HCT116 (cell line): Measurements from ENCODE around the gene ADCY6. TPM values are rescaled to one million over a fixed set of nuclear protein-coding genes. Genes with fewer than 3 reads are reported as not detected.

Experiments
- ATAC-seq: fragments of 200-7000 bp; cut with Tn5 transposase; 2 replicates; pipeline ENCODE4 v1.9.1; 2020; ENCODE audit warnings: mild to moderate bottlenecking, moderate library complexity
- BruUV-seq: library from RNA; stranded (reverse); fragments of 400-500 nt; replicated peaks from 2 replicates; lab custom pipeline; 2021; lab: Mats Ljungman, UMichigan
- CTCF ChIA-PET: fragments of 300-600 bp; sonication (Branson Sonifier 250); formaldehyde crosslinking; loops from one replicate; lab custom pipeline; 2021; ENCODE audit warnings: antibody characterized with exemption; lab: Charles Lee
- POLR2A ChIA-PET: fragments of 300-600, 350-600 bp; sonication (Branson Sonifier 250); formaldehyde crosslinking; loops from one replicate; lab custom pipeline; 2021; ENCODE audit warnings: antibody characterized with exemption; lab: Charles Lee
- RAD21 ChIA-PET, 2 experiments: fragments of 300-600 bp; sonication (Branson Sonifier 250); formaldehyde crosslinking; loops; one replicate each; lab custom pipeline; 2023; ENCODE audit warnings: low total read pairs in 2 of 2; ENCODE audit not compliant: uncharacterized antibody in 2 of 2, unreplicated experiment in 2 of 2, low non-redundant PET in 1 of 2; lab: Charles Lee
- DNase-seq: peaks from one replicate; pipeline ENCODE4 v3.0.0-alpha.2; 2010; ENCODE audit warnings: low read depth, low spot score
- H2AFZ ChIP-seq: fragments of 200-600 bp; shearing (Covaris generic), sonication (generic); 2 replicates; pipeline ENCODE4 v1.6.1; 2017; ENCODE audit warnings: low read depth, mixed run types, mixed read lengths, antibody characterized with exemption, low read length; ENCODE audit not compliant: poor library complexity, severe bottlenecking
- H3K27ac ChIP-seq: 2 replicates; pipeline ENCODE4 v1.5.1; 2012; ENCODE audit warnings: low read depth, low read length
- H3K27me3 ChIP-seq: fragments of 200-600 bp; sonication (generic); 2 replicates; pipeline ENCODE4 v1.6.1; 2016; ENCODE audit warnings: mixed run types, low read length, mixed read lengths; ENCODE audit not compliant: insufficient read depth
- H3K36me3 ChIP-seq, 2 experiments: fragments of 200-500 bp in 1 of 2; fragments of 200-600 bp in 1 of 2; sonication (Bioruptor generic) in 1 of 2; sonication (generic) in 1 of 2; 2 replicates each; pipeline versions ENCODE4 v1.5.1 to v1.6.1; 2014 to 2016; ENCODE audit warnings: low read length in 2 of 2, inconsistent platforms in 1 of 2, mixed read lengths in 1 of 2, mixed run types in 1 of 2; ENCODE audit not compliant: insufficient read depth in 2 of 2, control insufficient read depth in 1 of 2
- H3K4me1 ChIP-seq, 2 experiments: fragments of 200-600 bp in 1 of 2; sonication (generic) in 1 of 2; 2 replicates each; pipeline versions ENCODE4 v1.5.1 to v1.6.1; 2012 to 2017; ENCODE audit warnings: low read length in 2 of 2, inconsistent platforms in 1 of 2, mild to moderate bottlenecking in 1 of 2, mixed read lengths in 1 of 2, mixed run types in 1 of 2, moderate library complexity in 1 of 2; ENCODE audit not compliant: insufficient read depth in 2 of 2, control insufficient read depth in 1 of 2
- H3K4me2 ChIP-seq: fragments of 200-600 bp; sonication (generic); 2 replicates; pipeline ENCODE4 v1.6.1; 2017; ENCODE audit warnings: mixed run types, low read length, mixed read lengths
- H3K4me3 ChIP-seq, 2 experiments: fragments of 200-600 bp in 1 of 2; sonication (generic) in 1 of 2; replicated peaks in 1 of 2; 2 replicates each; pipeline ENCODE4 v1.5.1; 2011 to 2016; ENCODE audit warnings: low read length in 2 of 2, control low read depth in 1 of 2, low read depth in 1 of 2, mild to moderate bottlenecking in 1 of 2, mixed read lengths in 1 of 2, mixed run types in 1 of 2
- H3K79me2 ChIP-seq: fragments of 200-600 bp; sonication (generic); 2 replicates; pipeline ENCODE4 v1.6.1; 2017; ENCODE audit warnings: mild to moderate bottlenecking, mixed run types, low read length, moderate library complexity, mixed read lengths; ENCODE audit not compliant: insufficient read depth
- H3K9ac ChIP-seq: fragments of 200-600 bp; sonication (generic); 2 replicates; pipeline ENCODE4 v1.6.1; 2016; ENCODE audit warnings: low read length, mixed read lengths
- H3K9me2 ChIP-seq: fragments of 200-600 bp; sonication (generic), shearing (Covaris generic); 2 replicates; pipeline ENCODE4 v1.6.1; 2017; ENCODE audit warnings: mixed run types, mild to moderate bottlenecking, moderate library complexity; ENCODE audit not compliant: insufficient read depth
- H3K9me3 ChIP-seq, 2 experiments: fragments of 200-500 bp in 1 of 2; fragments of 200-600 bp in 1 of 2; sonication (Bioruptor generic) in 1 of 2; sonication (generic) in 1 of 2; 2 replicates each; pipeline ENCODE4 v1.6.1; 2014 to 2017; ENCODE audit warnings: low read length in 2 of 2, mixed read lengths in 2 of 2, inconsistent platforms in 1 of 2, low read depth in 1 of 2, mild to moderate bottlenecking in 1 of 2, mixed run types in 1 of 2, moderate library complexity in 1 of 2; ENCODE audit not compliant: control insufficient read depth in 1 of 2, insufficient read depth in 1 of 2
- H4K20me1 ChIP-seq: fragments of 200-600 bp; sonication (generic), shearing (Covaris generic); 2 replicates; pipeline ENCODE4 v1.6.1; 2017; ENCODE audit warnings: mixed run types, mild to moderate bottlenecking, moderate library complexity; ENCODE audit not compliant: insufficient read depth
- ATF3 ChIP-seq: IDR thresholded peaks from 2 replicates; pipeline ENCODE4 v1.6.1; 2012
- ELF1 ChIP-seq: IDR thresholded peaks from 2 replicates; pipeline ENCODE4 v1.6.1; 2012; ENCODE audit warnings: low read depth, borderline replicate concordance
- EZH2 ChIP-seq: fragments of 200-600 bp; sonication (generic); IDR thresholded peaks from 2 replicates; pipeline ENCODE4 v1.6.1; 2017; ENCODE audit warnings: antibody characterized with exemption, mixed run types
- EZH2phosphoT487 ChIP-seq: fragments of 200-600 bp; IDR thresholded peaks from 2 replicates; pipeline ENCODE4 v1.6.1; 2018; ENCODE audit warnings: antibody characterized with exemption, borderline replicate concordance
- FOSL1 ChIP-seq: IDR thresholded peaks from 2 replicates; pipeline ENCODE4 v1.6.1; 2012; ENCODE audit warnings: low read depth
- POLR2A ChIP-seq: IDR thresholded peaks from 2 replicates; pipeline ENCODE4 v1.7.0; 2011; ENCODE audit warnings: borderline replicate concordance; ENCODE audit not compliant: insufficient read depth, insufficient read length; ENCODE audit errors: extremely low read depth
- RAD21 ChIP-seq: IDR thresholded peaks from 2 replicates; pipeline ENCODE4 v1.6.1; 2012; ENCODE audit warnings: low read depth, mild to moderate bottlenecking
- SP1 ChIP-seq: IDR thresholded peaks from 2 replicates; pipeline ENCODE4 v1.6.1; 2012; ENCODE audit warnings: low read depth
- SRF ChIP-seq: IDR thresholded peaks from 2 replicates; pipeline ENCODE4 v1.6.1; 2012; ENCODE audit warnings: low read depth
- TCF7L2 ChIP-seq: IDR thresholded peaks from 2 replicates; pipeline ENCODE4 v1.7.0; 2011; ENCODE audit warnings: borderline replicate concordance, inconsistent platforms; ENCODE audit not compliant: insufficient read depth, insufficient read length; ENCODE audit errors: extremely low read depth
- YY1 ChIP-seq: IDR thresholded peaks from 2 replicates; pipeline ENCODE4 v1.6.1; 2011; ENCODE audit warnings: low read length, low read depth, moderate library complexity, mild to moderate bottlenecking; ENCODE audit not compliant: insufficient replicate concordance; ENCODE audit errors: extremely low read depth
- ZBTB33 ChIP-seq: IDR thresholded peaks from 2 replicates; pipeline ENCODE4 v1.6.1; 2011; ENCODE audit warnings: mild to moderate bottlenecking, low read length, moderate library complexity; ENCODE audit not compliant: insufficient replicate concordance; ENCODE audit errors: extremely low read depth
- ZFX ChIP-seq: fragments of 450-650 bp; IDR thresholded peaks from 2 replicates; pipeline ENCODE4 v1.6.1; 2017
- ZNF274 ChIP-seq: fragments of 200-500 bp; sonication (Bioruptor generic); IDR thresholded peaks from 2 replicates; pipeline ENCODE4 v1.6.1; 2014; ENCODE audit warnings: mild to moderate bottlenecking, low read depth, low read length, inconsistent platforms
- intact Hi-C: fragments of 100-400 bp; cut with micrococcal nuclease; formaldehyde crosslinking; loops from 2 replicates; pipeline ENCODE4 v1.10.0; 2022
- total RNA-seq: library from RNA; stranded (reverse); gene quantifications from one replicate; pipeline ENCODE4 v1.2.1, GENCODE V29; 2021; ENCODE audit not compliant: unreplicated experiment
- TF ChIP-seq, protein P1 (sequence below), 3 experiments: fragments of 200-600 bp in 1 of 3; sonication (generic) in 1 of 3; IDR thresholded peaks in 2 of 3; conservative IDR thresholded peaks in 1 of 3; 2 replicates each; pipeline ENCODE4 v1.5.1; 2012 to 2017; ENCODE audit warnings: low read depth in 2 of 3, low read length in 2 of 3, antibody characterized with exemption in 1 of 3, borderline replicate concordance in 1 of 3, control low read depth in 1 of 3, mild to moderate bottlenecking in 1 of 3, mixed read lengths in 1 of 3, mixed run types in 1 of 3, moderate library complexity in 1 of 3; ENCODE audit not compliant: insufficient read depth in 1 of 3

The ADCY6 gene
- total RNA-seq, 1 experiment from 2014 or later = 24.9 TPM

GRCh38 chr12:48831257-48831656 is 42.4 kb upstream of the ADCY6 start:
- no peak overlapping the region for H2AFZ ChIP-seq
- no peaks in the 10 kb centered on the region for H4K20me1 ChIP-seq
- no TSS peak for BruUV-seq
- H3K79me2 ChIP-seq = no peaks in the 10 kb centered on the region
- DNase-seq = no peak
- no peak overlapping the region for H3K4me2 ChIP-seq
- no peaks in the 10 kb centered on the region for H3K9me2 ChIP-seq
- H3K27me3 ChIP-seq = no peaks in the 10 kb centered on the region
- no peak overlapping the region for H3K27ac ChIP-seq
- ChIA-PET RAD21 (no interaction called here), POLR2A (no interaction called here), CTCF (no interaction called here)
- H3K36me3 ChIP-seq = peaks cover 46 to 47% of the 10 kb centered on the region in 2 experiments; a peak in 3 of 4 replicates
- H3K9me3 ChIP-seq = no peaks in the 10 kb centered on the region
- H3K9ac ChIP-seq = no peak overlapping the region
- no peaks in the 10 kb centered on the region for H3K4me1 ChIP-seq
- no peak overlapping the region for H3K4me3 ChIP-seq
- no peak for ATAC-seq
- TF ChIP-seq FOSL1 = no peak
- no peak for TF ChIP-seq YY1
- TF ChIP-seq ZFX = no peak
- TF ChIP-seq ZBTB33 = no peak
- TF ChIP-seq SRF = no peak
- TF ChIP-seq SP1 = no peak
- TF ChIP-seq POLR2A = no peak
- no peak for TF ChIP-seq ZNF274
- TF ChIP-seq ATF3 = no peak
- TF ChIP-seq EZH2 = no peak
- no peak for TF ChIP-seq ELF1
- no peak for TF ChIP-seq TCF7L2
- TF ChIP-seq EZH2phosphoT487 = no peak
- TF ChIP-seq RAD21 = no peak
- TF ChIP-seq, protein P1, sequence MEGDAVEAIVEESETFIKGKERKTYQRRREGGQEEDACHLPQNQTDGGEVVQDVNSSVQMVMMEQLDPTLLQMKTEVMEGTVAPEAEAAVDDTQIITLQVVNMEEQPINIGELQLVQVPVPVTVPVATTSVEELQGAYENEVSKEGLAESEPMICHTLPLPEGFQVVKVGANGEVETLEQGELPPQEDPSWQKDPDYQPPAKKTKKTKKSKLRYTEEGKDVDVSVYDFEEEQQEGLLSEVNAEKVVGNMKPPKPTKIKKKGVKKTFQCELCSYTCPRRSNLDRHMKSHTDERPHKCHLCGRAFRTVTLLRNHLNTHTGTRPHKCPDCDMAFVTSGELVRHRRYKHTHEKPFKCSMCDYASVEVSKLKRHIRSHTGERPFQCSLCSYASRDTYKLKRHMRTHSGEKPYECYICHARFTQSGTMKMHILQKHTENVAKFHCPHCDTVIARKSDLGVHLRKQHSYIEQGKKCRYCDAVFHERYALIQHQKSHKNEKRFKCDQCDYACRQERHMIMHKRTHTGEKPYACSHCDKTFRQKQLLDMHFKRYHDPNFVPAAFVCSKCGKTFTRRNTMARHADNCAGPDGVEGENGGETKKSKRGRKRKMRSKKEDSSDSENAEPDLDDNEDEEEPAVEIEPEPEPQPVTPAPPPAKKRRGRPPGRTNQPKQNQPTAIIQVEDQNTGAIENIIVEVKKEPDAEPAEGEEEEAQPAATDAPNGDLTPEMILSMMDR (IDR thresholded peaks at IDR 0.05 in 2 of 3, conservative IDR thresholded peaks at IDR 0.05 in 1 of 3; ENCODE audit: borderline replicate concordance in 1 of 3, insufficient read depth in 1 of 3, low read depth in 2 of 3, low read length in 2 of 3) = no peak
- intact Hi-C loops = no loop called here
